Activated T-cell treated with anti-CD3 and anti-CD28 coated beads, Interleukin-2, amount 50 U/mL, for 4 hours (primary cell): ENCODE measurements around the gene CCDC71. TPM values are rescaled to one million over a fixed set of nuclear protein-coding genes. Genes with fewer than 3 reads are reported as not detected.

Source experiments
- ATAC-seq, 2 donors: fragments of 200-7000 bp; cut with Tn5 transposase; one replicate each; pipeline ENCODE4 v1.10.0; 2021
- DNase-seq: peaks from one replicate; pipeline ENCODE4 v3.0.0-alpha.2; 2020
- H3K27me3 Mint-ChIP-seq: one replicate; pipeline ENCODE4 v1.8.0; 2021; ENCODE audit warnings: low read depth, mixed read lengths
- H3K36me3 Mint-ChIP-seq: one replicate; pipeline ENCODE4 v1.8.0; 2022; ENCODE audit warnings: mixed read lengths; ENCODE audit not compliant: insufficient read depth
- H3K4me1 Mint-ChIP-seq: one replicate; pipeline ENCODE4 v1.8.0; 2021; ENCODE audit warnings: low read depth, mixed read lengths
- H3K4me3 Mint-ChIP-seq: one replicate; pipeline ENCODE4 v1.8.0; 2021; ENCODE audit warnings: mild to moderate bottlenecking, moderate library complexity, mixed read lengths
- H3K9me3 Mint-ChIP-seq: one replicate; pipeline ENCODE4 v1.8.0; 2021; ENCODE audit warnings: mixed read lengths
- total RNA-seq, 3 donors: library from RNA; stranded (reverse); gene quantifications; one replicate each; pipeline ENCODE4 v1.2.1, GENCODE V29; 2021

The CCDC71 gene
- total RNA-seq, result 10 to 100 TPM; 24.8 to 29.2 (median 27.0) TPM

DNA sequence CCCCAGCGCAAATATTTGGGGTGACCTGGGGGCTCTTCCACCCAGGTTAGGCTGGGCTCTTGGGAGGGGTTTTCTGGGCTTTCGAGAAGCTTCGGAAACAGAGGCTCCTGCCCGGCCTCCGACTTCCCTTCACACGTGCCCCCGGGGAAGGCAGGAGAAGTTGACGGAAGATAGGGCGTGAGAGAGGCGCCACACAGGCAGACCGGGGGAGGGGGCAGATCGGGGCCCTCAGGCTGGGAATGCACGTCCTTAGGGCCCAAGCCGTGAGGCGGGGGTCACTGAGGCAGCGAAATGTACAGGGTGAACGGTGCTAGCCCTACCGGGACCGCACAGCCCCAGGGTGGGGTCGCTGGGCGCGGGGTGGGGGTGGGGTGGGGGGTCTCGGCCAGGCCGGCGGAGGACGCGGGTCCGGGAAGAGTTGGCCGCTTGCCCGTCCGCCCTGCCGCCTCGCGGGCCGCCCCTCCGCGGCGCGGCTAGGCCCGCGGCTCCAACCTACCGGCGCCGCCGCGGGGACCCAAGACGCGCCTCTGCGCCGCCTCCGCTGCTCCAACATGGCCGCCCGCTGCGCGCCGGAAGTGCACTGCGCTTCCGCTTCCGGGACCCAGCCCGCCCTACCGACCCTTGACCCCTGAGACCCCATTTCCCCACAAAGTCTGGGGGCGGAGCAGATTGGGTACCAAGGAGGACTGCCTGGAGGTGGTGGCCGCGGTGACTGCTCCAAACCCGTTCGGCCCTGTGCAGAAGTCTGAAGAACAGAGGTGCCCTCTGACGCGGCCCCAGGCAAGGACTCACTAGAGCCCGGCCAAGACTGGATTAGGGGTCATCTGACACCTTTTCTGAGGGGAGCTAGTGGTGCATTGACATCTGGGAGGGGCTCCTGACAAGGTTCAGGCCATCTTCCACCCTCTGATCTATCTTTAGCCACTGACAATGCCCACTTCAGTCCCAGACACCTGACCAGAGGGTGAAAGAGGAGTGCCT is at the start of gene CCDC71:
Gene CCDC71 (minus strand): TSS at position 561 of the 981 bp plus-strand sequence. CDS start 2,123 bp downstream, outside the sequence.
- Mint-ChIP-seq H3K9me3 (no peaks in the 10 kb centered on the region), H3K36me3 (peaks cover 16% of the 10 kb centered on the region), H3K27me3 (no peaks in the 10 kb centered on the region), H3K4me3 (peak within 1 kb of the TSS; percentile 95), H3K4me1 (peaks cover 34% of the 10 kb centered on the region)
- ATAC-seq (peak; percentile 83 to 85), DNase-seq (peak; percentile 71)

DNA sequence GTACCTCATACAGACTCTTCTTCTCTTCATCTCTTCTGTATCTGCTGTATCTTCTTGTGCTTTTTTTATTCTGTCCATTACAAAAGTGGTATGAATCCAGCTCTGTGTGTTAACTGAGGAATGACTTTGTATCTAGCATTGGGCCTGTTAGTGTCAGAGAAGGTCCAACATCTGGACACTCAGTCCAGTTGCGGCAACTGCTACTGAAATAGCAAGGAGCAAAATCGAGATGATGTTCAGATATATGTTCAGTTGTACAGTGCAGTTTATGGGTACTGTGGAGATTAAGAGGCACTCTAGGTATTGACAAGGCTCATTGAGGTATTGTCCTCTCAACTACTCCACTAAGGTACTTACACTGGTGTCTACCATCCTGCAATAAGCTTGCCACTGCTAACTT is 47.9 kb upstream of the CCDC71 start:
- peaks cover 2% of the 10 kb centered on the region for H3K27me3 Mint-ChIP-seq
- no peak for ATAC-seq
- DNase-seq, result no peak
- no peaks in the 10 kb centered on the region for H3K4me1 Mint-ChIP-seq
- H3K4me3 Mint-ChIP-seq, result no peak overlapping the region
- H3K9me3 Mint-ChIP-seq, result no peaks in the 10 kb centered on the region
- H3K36me3 Mint-ChIP-seq, result no peaks in the 10 kb centered on the region

DNA sequence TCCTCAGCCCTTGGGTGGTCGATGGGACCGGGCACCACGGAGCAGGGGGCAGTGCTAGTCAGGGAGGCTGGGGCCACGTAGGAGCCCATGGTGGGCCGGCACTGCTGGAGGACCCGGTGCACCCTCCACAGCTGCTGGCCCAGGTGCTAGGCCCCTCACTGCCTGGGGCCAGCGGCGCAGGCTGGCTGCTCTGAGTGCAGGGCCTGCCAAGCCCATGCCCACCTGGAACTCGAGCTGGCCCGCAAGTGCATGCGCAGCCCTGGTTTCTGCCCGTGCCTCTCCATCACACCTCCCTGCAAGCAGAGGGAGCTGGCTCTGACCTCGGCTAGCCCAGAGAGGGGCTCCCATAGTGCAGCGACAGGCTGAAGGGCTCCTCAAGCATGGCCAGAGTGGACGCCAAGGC is 47.4 kb upstream of the CCDC71 start:
- DNase-seq (no peak), ATAC-seq (no peak)
- Mint-ChIP-seq H3K9me3 (no peaks in the 10 kb centered on the region), H3K4me1 (no peaks in the 10 kb centered on the region), H3K27me3 (peaks cover 2% of the 10 kb centered on the region), H3K36me3 (no peaks in the 10 kb centered on the region), H3K4me3 (no peak overlapping the region)

DNA sequence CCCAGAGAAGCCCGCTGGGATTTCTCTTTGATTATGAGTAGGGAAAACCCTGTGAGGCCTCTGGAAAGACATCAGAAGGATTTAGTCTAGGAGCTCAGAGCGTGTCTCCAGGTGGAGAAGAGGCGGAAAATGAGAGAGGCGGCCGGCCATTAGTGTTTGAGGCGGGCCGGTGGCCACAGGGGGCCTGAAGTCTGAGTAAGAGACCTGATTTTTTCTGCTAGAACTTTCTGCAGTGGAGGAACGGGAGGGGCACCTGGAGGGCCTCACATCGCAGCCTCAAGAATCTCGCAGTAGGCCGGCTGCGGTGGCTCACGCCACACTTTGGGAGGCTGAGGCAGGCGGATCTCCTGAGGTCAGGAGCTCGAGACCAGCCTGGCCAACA is 33.8 kb upstream of the CCDC71 start:
- DNase-seq (no peak), ATAC-seq (no peak)
- Mint-ChIP-seq H3K36me3 (no peaks in the 10 kb centered on the region), H3K9me3 (no peaks in the 10 kb centered on the region), H3K27me3 (peaks cover 15% of the 10 kb centered on the region), H3K4me3 (no peak overlapping the region), H3K4me1 (no peaks in the 10 kb centered on the region)

DNA sequence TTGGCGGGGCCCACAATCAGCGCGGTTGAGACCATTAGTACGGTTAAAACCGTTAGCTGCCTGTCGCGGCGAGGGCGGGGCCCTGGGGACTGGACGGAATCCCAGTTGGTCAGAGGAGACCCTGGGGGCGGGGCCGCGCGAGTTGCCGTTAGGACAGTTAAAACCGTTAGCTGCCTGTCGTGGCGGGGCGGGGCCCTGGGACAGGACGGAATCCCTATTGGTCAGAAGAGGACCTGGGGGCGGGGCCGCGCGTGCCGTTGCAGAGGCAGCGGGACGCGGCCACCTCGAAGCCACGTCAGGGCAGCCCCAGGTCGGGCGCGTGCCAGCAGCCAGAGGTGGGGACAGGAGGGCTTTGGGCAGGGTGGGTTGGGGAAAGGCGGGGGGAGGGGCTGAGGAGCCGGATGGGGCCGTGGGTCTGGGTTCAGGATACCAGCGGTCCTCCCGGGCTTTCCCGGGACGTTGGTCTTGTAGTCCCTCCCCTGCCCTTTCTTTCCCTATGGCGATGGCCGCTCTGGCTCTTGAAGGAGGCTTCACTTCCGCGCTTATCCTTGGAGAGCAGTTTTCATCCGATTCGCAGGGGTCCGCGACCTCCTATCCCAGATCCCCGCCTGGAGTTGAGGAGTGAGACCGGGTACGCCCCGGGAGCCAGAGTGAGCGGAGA is 33.2 kb upstream of the CCDC71 start:
- H3K9me3 Mint-ChIP-seq, result no peaks in the 10 kb centered on the region
- H3K4me3 Mint-ChIP-seq, result no peak overlapping the region
- no peaks in the 10 kb centered on the region for H3K4me1 Mint-ChIP-seq
- ATAC-seq (peak; percentile 28 to 34), DNase-seq (no peak)
- H3K27me3 Mint-ChIP-seq, result peaks cover 13% of the 10 kb centered on the region
- no peaks in the 10 kb centered on the region for H3K36me3 Mint-ChIP-seq

DNA sequence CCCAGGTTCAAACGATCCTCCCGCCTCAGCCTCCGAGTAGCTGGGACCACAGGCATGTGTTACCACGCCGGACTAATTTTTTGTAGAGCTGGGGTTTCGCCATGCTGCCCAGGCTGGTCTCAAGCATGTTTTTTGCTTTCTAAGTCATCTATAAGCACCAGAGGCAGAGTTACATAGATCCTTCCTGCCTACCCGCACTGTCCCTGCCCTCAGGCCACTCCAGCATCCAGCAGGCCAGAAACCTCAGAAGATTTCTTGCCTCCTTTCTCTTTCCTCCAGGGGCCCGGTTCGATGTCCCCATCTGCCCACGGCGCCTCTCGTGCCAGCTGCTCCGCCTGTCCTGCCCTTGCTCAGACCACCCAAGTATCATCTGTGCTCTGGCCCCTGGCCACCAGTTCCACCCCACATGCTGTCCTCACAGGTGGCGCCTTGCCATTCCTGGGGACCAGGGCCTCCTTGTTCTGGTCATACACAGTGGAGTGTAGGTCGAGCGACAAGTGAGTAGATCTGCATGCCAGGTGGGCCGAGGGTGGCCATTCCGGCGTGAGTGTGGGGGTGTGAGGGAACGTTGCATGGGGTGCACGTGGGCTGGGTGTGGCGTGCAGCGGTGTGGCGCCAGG is 32.6 kb upstream of the CCDC71 start:
- no peak for ATAC-seq
- Mint-ChIP-seq H3K9me3 (no peaks in the 10 kb centered on the region), H3K36me3 (no peaks in the 10 kb centered on the region), H3K27me3 (peaks cover 12% of the 10 kb centered on the region), H3K4me3 (no peak overlapping the region), H3K4me1 (no peaks in the 10 kb centered on the region)
- no peak for DNase-seq

DNA sequence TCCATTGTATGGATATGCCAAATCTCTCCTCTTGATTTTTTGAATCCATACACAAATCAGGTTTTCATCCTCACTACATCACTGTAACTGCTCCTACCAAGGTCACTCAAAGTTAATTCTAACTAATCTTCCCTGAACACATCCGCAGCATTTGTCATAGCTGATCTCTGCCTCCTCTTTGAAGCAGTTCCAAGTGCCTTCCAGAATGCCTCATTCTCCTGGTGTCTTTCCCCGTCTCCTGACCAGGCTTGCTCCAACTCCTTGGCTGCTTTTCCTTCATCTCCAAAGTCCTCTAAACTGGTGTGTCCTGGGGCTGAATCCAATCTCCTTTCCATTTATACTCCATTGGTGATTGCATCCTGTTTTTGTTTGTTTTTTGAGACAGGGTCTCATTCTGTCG is 32.0 kb upstream of the CCDC71 start:
- no peak for DNase-seq
- no peak for ATAC-seq
- Mint-ChIP-seq H3K27me3 (peaks cover 11% of the 10 kb centered on the region), H3K36me3 (no peaks in the 10 kb centered on the region), H3K4me1 (no peaks in the 10 kb centered on the region), H3K9me3 (no peaks in the 10 kb centered on the region), H3K4me3 (no peak overlapping the region)

DNA sequence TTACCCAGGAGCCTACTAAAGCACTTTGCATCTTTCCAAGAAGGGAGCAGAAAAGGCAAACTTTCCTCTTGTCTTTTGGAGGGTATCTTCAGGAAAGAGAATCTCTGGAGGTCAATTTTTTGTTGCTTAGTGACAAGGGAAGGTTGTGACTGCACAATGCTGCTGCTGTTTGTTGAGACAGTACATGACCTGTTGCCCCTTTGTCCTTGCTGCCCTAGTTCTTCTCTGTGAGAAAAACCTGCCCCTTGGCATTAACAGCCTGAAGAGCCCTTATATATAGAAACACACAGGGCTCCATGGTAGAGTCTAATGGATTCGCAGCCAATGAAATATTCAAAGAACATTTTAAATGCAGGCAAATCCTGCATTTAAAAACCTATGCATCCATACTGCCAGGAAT is 25.6 kb upstream of the CCDC71 start:
- H3K4me3 Mint-ChIP-seq, result no peak overlapping the region
- ATAC-seq (no peak), DNase-seq (no peak)
- H3K9me3 Mint-ChIP-seq, result no peaks in the 10 kb centered on the region
- no peaks in the 10 kb centered on the region for H3K27me3 Mint-ChIP-seq
- H3K36me3 Mint-ChIP-seq, result no peaks in the 10 kb centered on the region
- no peaks in the 10 kb centered on the region for H3K4me1 Mint-ChIP-seq

DNA sequence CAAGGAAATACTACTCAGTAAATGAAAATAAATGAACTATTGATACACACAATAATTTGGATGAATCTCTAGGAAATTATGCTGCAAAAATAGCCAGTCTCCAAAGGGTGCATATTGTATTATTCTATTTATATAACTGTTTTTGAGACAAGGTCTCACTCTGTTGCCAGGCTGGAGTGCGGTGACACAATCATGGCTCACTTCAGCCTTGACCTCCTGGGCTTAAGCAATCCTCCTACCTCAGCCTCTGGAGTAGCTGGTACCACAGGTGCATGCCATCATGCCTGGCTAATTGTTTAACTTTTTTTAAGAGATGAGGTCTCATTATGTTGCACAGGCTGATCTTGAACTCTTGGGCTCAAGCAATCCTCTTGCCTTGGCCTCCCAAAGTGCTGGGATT is 17.7 kb upstream of the CCDC71 start:
- ATAC-seq, result no peak
- H3K27me3 Mint-ChIP-seq, result peaks cover 5% of the 10 kb centered on the region
- no peak overlapping the region for H3K4me3 Mint-ChIP-seq
- H3K4me1 Mint-ChIP-seq, result no peaks in the 10 kb centered on the region
- no peaks in the 10 kb centered on the region for H3K9me3 Mint-ChIP-seq
- no peak for DNase-seq
- H3K36me3 Mint-ChIP-seq, result no peaks in the 10 kb centered on the region

DNA sequence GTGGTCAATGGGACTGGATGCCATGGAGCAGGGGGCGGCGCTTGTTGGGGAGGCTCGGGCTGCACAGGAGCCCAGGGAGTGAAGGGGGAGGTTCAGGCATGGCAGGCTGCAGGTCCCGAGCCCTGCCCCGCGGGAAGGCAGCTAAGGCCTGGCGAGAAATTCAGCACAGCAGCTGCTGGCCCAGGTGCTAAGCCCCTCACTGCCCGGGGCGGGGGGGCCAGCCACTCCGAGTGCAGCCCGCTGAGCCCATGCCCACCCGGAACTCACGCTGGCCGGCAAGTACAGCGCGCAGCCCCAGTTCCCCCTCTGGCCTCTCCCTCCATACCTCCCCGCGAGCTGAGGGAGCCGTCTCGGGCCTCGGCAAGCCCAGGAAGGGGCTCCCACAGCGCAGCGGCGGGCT is 16.6 kb upstream of the CCDC71 start:
- Mint-ChIP-seq H3K4me1 (no peaks in the 10 kb centered on the region), H3K4me3 (no peak overlapping the region), H3K27me3 (peaks cover 5% of the 10 kb centered on the region)

DNA sequence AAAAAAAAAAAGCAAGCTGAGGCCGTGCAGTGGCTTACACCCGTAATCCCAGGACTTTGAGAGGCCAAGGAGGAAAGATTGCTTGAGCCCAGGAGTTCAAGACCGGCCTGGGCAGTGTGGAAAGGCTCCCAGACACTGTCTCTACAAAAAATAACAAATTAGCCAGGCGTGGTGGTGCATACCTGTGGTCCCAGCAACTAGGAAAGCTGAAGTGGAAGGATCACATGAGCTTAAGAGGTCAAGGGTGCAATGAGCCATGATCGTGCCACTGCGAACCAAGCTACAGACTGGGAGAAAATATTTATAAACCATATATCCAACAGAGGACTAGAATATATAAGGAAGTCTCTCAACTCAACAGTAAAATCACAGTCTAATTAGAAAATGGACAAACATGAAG is 15.2 kb upstream of the CCDC71 start:
- ATAC-seq (no peak), DNase-seq (no peak)
- no peaks in the 10 kb centered on the region for H3K9me3 Mint-ChIP-seq
- no peaks in the 10 kb centered on the region for H3K4me1 Mint-ChIP-seq
- no peak overlapping the region for H3K4me3 Mint-ChIP-seq
- peaks cover 5% of the 10 kb centered on the region for H3K27me3 Mint-ChIP-seq
- no peaks in the 10 kb centered on the region for H3K36me3 Mint-ChIP-seq

More for the DNA sequence above, 16.6 kb upstream of the CCDC71 start:
- Mint-ChIP-seq H3K36me3 (no peaks in the 10 kb centered on the region), H3K9me3 (no peaks in the 10 kb centered on the region)
- ATAC-seq (no peak), DNase-seq (no peak)

DNA sequence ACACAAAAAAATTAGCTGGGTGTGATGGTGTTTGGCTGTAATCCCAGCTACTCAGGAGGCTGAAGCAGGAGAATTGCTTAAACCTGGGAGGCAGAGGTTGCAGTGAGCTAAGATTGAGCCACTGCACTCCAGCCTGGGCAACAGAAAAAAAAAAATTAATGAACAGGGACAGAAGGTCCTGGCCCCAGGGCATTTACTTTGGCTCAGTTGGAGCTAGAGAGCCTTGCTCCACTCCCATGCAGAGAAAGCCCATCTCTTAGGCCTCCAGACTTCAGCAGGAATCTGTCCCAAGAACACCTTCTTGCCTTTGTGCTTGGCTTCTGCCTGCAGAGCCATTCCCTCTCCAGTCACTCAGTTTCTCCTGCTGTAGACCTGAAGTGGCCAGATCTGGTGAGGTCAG is 14.0 kb upstream of the CCDC71 start:
- Mint-ChIP-seq H3K9me3 (no peaks in the 10 kb centered on the region), H3K27me3 (peaks cover 5% of the 10 kb centered on the region), H3K36me3 (no peaks in the 10 kb centered on the region), H3K4me3 (no peak overlapping the region), H3K4me1 (no peaks in the 10 kb centered on the region)
- ATAC-seq (no peak), DNase-seq (no peak)

DNA sequence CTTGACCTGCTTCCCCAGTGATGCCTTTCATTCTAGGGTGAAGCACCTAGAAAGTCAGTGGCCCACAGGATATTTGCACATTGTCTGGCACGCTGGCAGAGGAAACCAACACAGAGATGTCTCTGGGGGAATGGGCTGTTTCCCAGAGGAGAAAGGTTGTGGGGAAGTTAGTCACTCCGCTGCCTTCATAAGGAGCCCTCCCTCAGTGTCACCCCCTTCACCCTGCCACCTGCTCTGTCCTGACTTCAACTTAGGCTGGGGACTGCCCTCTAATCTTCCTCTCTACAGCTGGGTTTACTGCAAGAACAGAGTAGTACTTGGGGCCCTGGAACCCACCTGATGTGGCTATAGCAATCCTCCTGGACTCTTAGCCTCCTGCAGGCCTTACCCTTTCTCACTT is 10.9 kb upstream of the CCDC71 start:
- ATAC-seq (no peak), DNase-seq (no peak)
- Mint-ChIP-seq H3K4me1 (peaks cover under 1% of the 10 kb centered on the region), H3K36me3 (no peaks in the 10 kb centered on the region), H3K4me3 (no peak overlapping the region), H3K27me3 (peaks cover 5% of the 10 kb centered on the region), H3K9me3 (no peaks in the 10 kb centered on the region)

DNA sequence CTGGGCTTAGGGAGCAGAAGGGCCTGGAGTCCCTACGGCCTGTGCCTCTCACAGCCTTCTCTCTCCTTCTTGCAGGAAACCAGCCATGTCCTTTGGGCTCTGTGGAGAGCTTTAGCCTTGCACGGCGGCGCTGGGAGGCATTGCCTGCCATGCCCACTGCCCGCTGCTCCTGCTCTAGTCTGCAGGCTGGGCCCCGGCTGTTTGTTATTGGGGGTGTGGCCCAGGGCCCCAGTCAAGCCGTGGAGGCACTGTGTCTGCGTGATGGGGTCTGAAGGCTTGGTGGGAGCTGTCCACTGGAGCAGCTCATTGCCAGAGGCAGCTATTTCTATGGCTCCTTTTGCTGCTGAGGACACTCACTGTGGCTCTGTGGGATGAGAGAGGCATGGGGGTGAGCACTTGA is 9.4 kb upstream of the CCDC71 start:
- peaks cover 12% of the 10 kb centered on the region for H3K4me1 Mint-ChIP-seq
- H3K4me3 Mint-ChIP-seq, result no peak overlapping the region
- peaks cover 5% of the 10 kb centered on the region for H3K27me3 Mint-ChIP-seq
- no peaks in the 10 kb centered on the region for H3K9me3 Mint-ChIP-seq
- no peaks in the 10 kb centered on the region for H3K36me3 Mint-ChIP-seq
- DNase-seq (no peak), ATAC-seq (no peak)
